Mucosa of stomach (tissue), 1 donor: ENCODE data around the gene CCL4.
"Not testable (repeated sequence)": the region's sequence is repeated elsewhere in the genome, so short reads cannot be mapped to it uniquely, and the experiment has no call there.

Experiments used
- H3K27me3 ChIP-seq: one replicate; pipeline ENCODE4 v1.7.0; 2013; ENCODE audit warnings: mild to moderate bottlenecking, low read length; ENCODE audit not compliant: control insufficient read depth, insufficient read depth
- H3K36me3 ChIP-seq: one replicate; pipeline ENCODE4 v1.7.0; 2013; ENCODE audit warnings: low read length; ENCODE audit not compliant: control insufficient read depth, insufficient read depth
- H3K4me1 ChIP-seq: one replicate; pipeline ENCODE4 v1.7.0; 2013; ENCODE audit warnings: mild to moderate bottlenecking, low read length; ENCODE audit not compliant: control insufficient read depth, insufficient read depth
- H3K4me3 ChIP-seq: one replicate; pipeline ENCODE4 v1.7.0; 2013; ENCODE audit warnings: low read length
- H3K9ac ChIP-seq: one replicate; pipeline ENCODE4 v1.7.0; 2013; ENCODE audit warnings: mild to moderate bottlenecking, low read length, moderate library complexity
- H3K9me3 ChIP-seq: one replicate; pipeline ENCODE4 v1.7.0; 2013; ENCODE audit warnings: mild to moderate bottlenecking, low read length, moderate library complexity; ENCODE audit not compliant: control insufficient read depth
- donor health status: Pancreatic carcinoma.

The CCL4 gene

GRCh38 chr17:36072431-36073121 lies 31.1 kb upstream of the CCL4 start:
- no peaks in the 10 kb centered on the region for H3K27me3 ChIP-seq
- H3K9ac ChIP-seq, result no peak overlapping the region
- H3K4me1 ChIP-seq, result no peaks in the 10 kb centered on the region
- no peaks in the 10 kb centered on the region for H3K9me3 ChIP-seq
- no peaks in the 10 kb centered on the region for H3K36me3 ChIP-seq
- no peak overlapping the region for H3K4me3 ChIP-seq

GRCh38 chr17:36074365-36074764 lies 29.3 kb upstream of the CCL4 start:
- Histone ChIP-seq H3K9me3 (no peaks in the 10 kb centered on the region), H3K4me3 (no peak overlapping the region), H3K4me1 (no peaks in the 10 kb centered on the region), H3K27me3 (no peaks in the 10 kb centered on the region), H3K36me3 (no peaks in the 10 kb centered on the region), H3K9ac (no peak overlapping the region)

GRCh38 chr17:36081681-36082471 lies 21.8 kb upstream of the CCL4 start:
- not testable (repeated sequence) for H3K4me1 ChIP-seq, H3K9ac ChIP-seq, H3K36me3 ChIP-seq, H3K27me3 ChIP-seq, H3K4me3 ChIP-seq, H3K9me3 ChIP-seq

- not testable (repeated sequence) for H3K4me3 ChIP-seq, H3K9ac ChIP-seq, H3K27me3 ChIP-seq, H3K4me1 ChIP-seq, H3K9me3 ChIP-seq, H3K36me3 ChIP-seq
These were observed 21.0 kb upstream of the CCL4 start for GRCh38 chr17:36082482-36083120.

- H3K36me3 ChIP-seq, H3K4me3 ChIP-seq, H3K9me3 ChIP-seq, H3K4me1 ChIP-seq, H3K27me3 ChIP-seq, H3K9ac ChIP-seq: not testable (repeated sequence)
These were observed 19.9 kb upstream of the CCL4 start for GRCh38 chr17:36083691-36084090.

- no peaks in the 10 kb centered on the region for H3K9me3 ChIP-seq
- H3K4me3 ChIP-seq, result no peak overlapping the region
- H3K4me1 ChIP-seq, result no peaks in the 10 kb centered on the region
- no peaks in the 10 kb centered on the region for H3K36me3 ChIP-seq
- no peak overlapping the region for H3K9ac ChIP-seq
- no peaks in the 10 kb centered on the region for H3K27me3 ChIP-seq
These were observed 17.9 kb upstream of the CCL4 start for GRCh38 chr17:36085765-36086164.

GRCh38 chr17:36086791-36087190 lies 16.8 kb upstream of the CCL4 start:
- H3K4me3 ChIP-seq, result no peak overlapping the region
- H3K9me3 ChIP-seq, result no peaks in the 10 kb centered on the region
- no peak overlapping the region for H3K9ac ChIP-seq
- H3K27me3 ChIP-seq, result no peaks in the 10 kb centered on the region
- H3K4me1 ChIP-seq, result no peaks in the 10 kb centered on the region
- no peaks in the 10 kb centered on the region for H3K36me3 ChIP-seq

GRCh38 chr17:36087471-36087870 lies 16.2 kb upstream of the CCL4 start:
- not testable (repeated sequence) for H3K4me3 ChIP-seq, H3K4me1 ChIP-seq, H3K9me3 ChIP-seq, H3K27me3 ChIP-seq, H3K9ac ChIP-seq, H3K36me3 ChIP-seq

GRCh38 chr17:36087897-36088572 lies 15.6 kb upstream of the CCL4 start:
- H3K27me3 ChIP-seq, H3K36me3 ChIP-seq, H3K4me3 ChIP-seq, H3K9ac ChIP-seq, H3K9me3 ChIP-seq, H3K4me1 ChIP-seq: not testable (repeated sequence)

GRCh38 chr17:36088670-36089338 lies 14.8 kb upstream of the CCL4 start:
- Histone ChIP-seq H3K4me3 (no peak overlapping the region), H3K36me3 (no peaks in the 10 kb centered on the region), H3K27me3 (no peaks in the 10 kb centered on the region), H3K9me3 (no peaks in the 10 kb centered on the region), H3K9ac (no peak overlapping the region), H3K4me1 (no peaks in the 10 kb centered on the region)

- no peaks in the 10 kb centered on the region for H3K9me3 ChIP-seq
- H3K4me1 ChIP-seq, result no peaks in the 10 kb centered on the region
- H3K36me3 ChIP-seq, result no peaks in the 10 kb centered on the region
- no peaks in the 10 kb centered on the region for H3K27me3 ChIP-seq
- H3K4me3 ChIP-seq, result no peak overlapping the region
- no peak overlapping the region for H3K9ac ChIP-seq
These were observed 14.2 kb upstream of the CCL4 start for GRCh38 chr17:36089339-36089865.
